Measurements from ENCODE around the gene BHMT.

DNA sequence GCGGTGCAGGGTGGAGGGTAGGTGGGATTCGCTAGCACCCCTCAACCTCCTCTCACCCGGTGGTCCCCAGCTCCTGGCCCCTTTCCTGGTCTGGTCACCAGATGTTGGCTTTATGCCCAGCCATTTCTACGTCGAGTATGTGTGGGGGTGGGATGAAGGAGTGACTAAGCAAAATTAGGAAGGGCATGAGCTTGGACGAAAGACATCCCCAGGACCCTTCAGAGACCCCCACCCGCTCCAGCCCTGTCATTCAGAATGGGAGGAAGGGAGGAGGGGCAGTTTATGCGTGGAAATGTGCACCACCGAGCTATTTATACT lies 41.3 kb upstream of the BHMT start:
- TF ChIP-seq, protein P1, sequence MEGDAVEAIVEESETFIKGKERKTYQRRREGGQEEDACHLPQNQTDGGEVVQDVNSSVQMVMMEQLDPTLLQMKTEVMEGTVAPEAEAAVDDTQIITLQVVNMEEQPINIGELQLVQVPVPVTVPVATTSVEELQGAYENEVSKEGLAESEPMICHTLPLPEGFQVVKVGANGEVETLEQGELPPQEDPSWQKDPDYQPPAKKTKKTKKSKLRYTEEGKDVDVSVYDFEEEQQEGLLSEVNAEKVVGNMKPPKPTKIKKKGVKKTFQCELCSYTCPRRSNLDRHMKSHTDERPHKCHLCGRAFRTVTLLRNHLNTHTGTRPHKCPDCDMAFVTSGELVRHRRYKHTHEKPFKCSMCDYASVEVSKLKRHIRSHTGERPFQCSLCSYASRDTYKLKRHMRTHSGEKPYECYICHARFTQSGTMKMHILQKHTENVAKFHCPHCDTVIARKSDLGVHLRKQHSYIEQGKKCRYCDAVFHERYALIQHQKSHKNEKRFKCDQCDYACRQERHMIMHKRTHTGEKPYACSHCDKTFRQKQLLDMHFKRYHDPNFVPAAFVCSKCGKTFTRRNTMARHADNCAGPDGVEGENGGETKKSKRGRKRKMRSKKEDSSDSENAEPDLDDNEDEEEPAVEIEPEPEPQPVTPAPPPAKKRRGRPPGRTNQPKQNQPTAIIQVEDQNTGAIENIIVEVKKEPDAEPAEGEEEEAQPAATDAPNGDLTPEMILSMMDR (IDR thresholded peaks at IDR 0.05): no peak
- TF ChIP-seq POLR2A (IDR thresholded peaks at IDR 0.05): no peak

All from tibial nerve (tissue), 3 donors.